Kidney epithelial cell (primary cell): Measurements from ENCODE around the gene AGXT. TPM values are rescaled to one million over a fixed set of nuclear protein-coding genes. Genes with fewer than 3 reads are reported as not detected.

Experiments
- DNase-seq: peaks from one replicate; pipeline ENCODE4 v3.0.0-alpha.2; 2010; ENCODE audit warnings: low read depth
- H3K27me3 ChIP-seq: 2 replicates; pipeline ENCODE4 v1.6.0; 2011; ENCODE audit warnings: low read length; ENCODE audit not compliant: control insufficient read depth, insufficient read depth
- H3K36me3 ChIP-seq: 2 replicates; pipeline ENCODE4 v1.5.1; 2011; ENCODE audit warnings: low read length; ENCODE audit not compliant: control insufficient read depth, insufficient read depth
- H3K4me3 ChIP-seq: 2 replicates; pipeline ENCODE4 v1.5.1; 2011; ENCODE audit warnings: low read depth, mild to moderate bottlenecking, control low read depth, low read length
- total RNA-seq: library from RNA; depleted of rRNA; stranded (reverse); fragments of >200 nt; gene quantifications from 2 replicates; pipeline ENCODE4 v1.2.3, GENCODE V29; 2015
- TF ChIP-seq, protein P1 (sequence below): IDR thresholded peaks from 2 replicates; pipeline ENCODE4 v1.5.1; 2011; ENCODE audit warnings: mild to moderate bottlenecking, moderate library complexity, low read length, control low read depth, inconsistent platforms; ENCODE audit not compliant: insufficient read depth, poor library complexity, severe bottlenecking

AGXT gene
- total RNA-seq, 1 donor from 2014 or later = 0.25 TPM

DNA sequence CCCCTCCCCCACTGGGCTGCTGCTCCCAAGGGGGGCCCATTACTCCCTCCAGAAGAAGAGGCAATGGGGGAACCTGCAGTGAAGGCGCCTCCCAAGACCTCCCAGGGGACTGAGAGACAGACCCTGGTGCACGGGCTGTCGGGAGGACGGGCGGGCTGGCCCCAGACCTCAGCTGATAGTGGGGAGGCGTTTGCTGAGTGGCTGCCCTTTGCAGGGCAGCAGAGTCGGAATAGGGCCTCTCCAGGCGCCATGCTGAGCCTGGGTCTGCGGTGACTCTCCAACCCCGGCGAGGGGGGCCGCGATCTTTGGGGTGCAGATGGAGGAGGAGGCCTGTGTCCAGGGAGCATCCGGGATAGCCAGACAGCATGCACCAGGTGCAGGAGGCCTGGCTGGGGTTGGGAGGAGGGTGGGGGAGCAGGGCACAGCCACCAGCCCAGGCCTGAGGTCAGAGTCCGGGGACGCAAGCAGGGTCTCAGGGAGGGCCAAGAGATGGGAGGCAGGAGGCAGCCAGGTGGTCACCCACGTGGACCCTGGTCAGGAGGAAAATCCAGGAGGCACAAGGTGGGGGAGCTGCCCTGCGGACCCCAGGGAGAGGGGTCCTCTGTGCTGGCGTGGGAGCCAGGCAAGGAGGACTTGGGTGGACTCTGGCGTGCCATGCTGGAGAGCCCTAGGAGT, 48.5 kb downstream of the AGXT start:
- peaks cover 6% of the 10 kb centered on the region for H3K27me3 ChIP-seq
- no peaks in the 10 kb centered on the region for H3K36me3 ChIP-seq
- TF ChIP-seq, protein P1, sequence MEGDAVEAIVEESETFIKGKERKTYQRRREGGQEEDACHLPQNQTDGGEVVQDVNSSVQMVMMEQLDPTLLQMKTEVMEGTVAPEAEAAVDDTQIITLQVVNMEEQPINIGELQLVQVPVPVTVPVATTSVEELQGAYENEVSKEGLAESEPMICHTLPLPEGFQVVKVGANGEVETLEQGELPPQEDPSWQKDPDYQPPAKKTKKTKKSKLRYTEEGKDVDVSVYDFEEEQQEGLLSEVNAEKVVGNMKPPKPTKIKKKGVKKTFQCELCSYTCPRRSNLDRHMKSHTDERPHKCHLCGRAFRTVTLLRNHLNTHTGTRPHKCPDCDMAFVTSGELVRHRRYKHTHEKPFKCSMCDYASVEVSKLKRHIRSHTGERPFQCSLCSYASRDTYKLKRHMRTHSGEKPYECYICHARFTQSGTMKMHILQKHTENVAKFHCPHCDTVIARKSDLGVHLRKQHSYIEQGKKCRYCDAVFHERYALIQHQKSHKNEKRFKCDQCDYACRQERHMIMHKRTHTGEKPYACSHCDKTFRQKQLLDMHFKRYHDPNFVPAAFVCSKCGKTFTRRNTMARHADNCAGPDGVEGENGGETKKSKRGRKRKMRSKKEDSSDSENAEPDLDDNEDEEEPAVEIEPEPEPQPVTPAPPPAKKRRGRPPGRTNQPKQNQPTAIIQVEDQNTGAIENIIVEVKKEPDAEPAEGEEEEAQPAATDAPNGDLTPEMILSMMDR = no peak
- no peak overlapping the region for H3K4me3 ChIP-seq
- no peak for DNase-seq

DNA sequence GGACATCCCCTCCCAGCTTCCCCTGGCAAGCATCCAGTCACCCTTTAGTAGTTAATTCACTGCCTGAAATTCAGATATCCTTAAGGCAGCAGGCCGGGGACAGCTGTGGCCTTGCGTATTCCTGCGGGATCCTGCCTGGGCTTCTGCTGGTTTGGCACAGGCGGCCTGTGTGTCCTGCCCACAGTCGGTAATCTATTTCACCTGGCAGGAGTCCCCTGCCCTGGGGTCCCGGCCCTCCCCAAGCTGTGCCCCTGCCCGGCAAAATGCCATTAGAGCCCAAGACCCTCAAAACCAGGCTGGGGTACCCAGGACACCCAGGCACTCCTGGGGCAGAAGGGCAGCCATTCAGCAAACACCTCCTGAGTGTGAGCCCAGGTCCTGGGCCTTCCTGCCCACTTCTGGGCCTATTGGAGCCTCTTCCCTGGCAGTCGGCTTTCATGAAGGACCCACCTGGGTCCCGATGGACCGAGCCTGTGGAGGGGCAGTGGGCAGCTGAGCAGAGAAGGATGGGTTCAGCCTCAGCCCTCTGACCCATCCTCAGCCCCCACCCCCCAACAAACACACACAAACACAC, 49.1 kb downstream of the AGXT start:
- DNase-seq = no peak
- H3K27me3 ChIP-seq = peaks cover 6% of the 10 kb centered on the region
- no peaks in the 10 kb centered on the region for H3K36me3 ChIP-seq
- no peak overlapping the region for H3K4me3 ChIP-seq
- TF ChIP-seq, protein P1 = no peak

DNA sequence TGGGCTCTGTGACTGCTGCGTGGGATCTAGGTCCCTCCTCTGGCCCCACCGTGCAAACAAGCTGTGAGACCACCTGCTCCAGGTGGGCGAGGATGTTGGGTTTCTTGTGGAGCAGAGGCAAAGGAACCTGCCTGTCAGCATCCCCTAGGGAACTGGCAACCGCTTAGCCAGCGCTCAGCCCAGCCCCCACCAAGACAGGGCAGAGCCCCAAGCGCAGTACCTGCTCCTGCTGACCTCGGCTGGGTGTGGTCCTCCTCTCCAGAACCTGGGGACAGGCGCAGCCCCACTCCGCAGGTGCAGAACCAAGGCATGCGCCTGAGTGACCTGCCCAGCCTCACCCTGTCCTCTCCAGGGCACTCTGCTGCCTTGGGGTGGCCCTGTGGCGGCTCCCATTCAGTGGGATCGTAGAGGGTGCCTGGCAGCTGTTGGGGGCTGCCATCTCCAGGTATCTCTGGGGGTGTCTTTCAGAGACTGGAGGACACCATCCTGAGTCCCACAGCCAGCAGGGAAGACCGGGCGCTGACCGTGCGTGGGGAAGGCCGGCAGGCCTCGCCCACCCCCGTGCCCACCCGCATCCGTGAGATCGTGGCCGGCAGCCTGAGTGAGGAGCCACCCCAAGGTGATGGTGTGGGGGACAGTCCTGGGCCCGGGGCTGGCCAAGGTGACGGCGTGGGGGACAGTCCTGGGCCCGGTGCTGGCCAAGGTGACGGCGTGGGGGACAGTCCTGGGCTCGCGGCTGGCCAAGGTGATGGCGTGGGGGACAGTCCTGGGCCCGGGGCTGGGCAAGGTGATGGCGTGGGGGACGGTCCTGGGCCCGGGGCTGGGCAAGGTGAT, 49.9 kb downstream of the AGXT start:
- H3K27me3 ChIP-seq = peaks cover 6% of the 10 kb centered on the region
- DNase-seq = no peak
- TF ChIP-seq, protein P1 = no peak
- no peak overlapping the region for H3K4me3 ChIP-seq
- H3K36me3 ChIP-seq = no peaks in the 10 kb centered on the region

DNA sequence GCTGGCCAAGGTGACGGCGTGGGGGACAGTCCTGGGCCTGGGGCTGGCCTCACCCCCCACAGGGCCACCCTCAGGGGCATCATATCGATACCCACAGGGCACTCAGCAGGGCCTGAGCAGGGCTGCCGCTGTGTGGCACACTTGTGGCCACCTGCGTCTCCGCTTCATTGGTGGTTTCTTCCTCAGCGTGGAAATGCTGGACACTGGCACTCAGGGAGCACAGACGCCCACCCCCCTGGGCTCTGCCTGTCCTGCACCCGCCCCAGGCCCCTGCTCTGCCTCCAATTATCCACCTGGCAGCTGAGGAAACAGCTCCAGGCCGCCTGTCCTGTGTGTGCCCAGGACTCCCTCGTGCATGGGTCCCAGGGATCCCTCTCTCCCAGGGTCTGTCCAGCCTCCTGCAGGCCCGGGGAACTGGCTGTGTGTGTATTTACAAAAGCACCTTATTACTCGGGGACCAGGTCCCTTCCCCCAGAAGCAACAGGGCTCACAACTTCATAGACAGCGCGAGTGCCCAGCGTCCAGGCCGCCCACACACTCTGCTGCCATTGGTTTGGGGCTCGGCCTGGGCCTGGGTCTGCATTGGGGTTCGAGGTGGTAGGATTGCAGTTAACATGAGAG, 50.6 kb downstream of the AGXT start:
- no peak overlapping the region for H3K4me3 ChIP-seq
- DNase-seq = no peak
- no peaks in the 10 kb centered on the region for H3K36me3 ChIP-seq
- peaks cover 6% of the 10 kb centered on the region for H3K27me3 ChIP-seq
- TF ChIP-seq, protein P1 = no peak

DNA sequence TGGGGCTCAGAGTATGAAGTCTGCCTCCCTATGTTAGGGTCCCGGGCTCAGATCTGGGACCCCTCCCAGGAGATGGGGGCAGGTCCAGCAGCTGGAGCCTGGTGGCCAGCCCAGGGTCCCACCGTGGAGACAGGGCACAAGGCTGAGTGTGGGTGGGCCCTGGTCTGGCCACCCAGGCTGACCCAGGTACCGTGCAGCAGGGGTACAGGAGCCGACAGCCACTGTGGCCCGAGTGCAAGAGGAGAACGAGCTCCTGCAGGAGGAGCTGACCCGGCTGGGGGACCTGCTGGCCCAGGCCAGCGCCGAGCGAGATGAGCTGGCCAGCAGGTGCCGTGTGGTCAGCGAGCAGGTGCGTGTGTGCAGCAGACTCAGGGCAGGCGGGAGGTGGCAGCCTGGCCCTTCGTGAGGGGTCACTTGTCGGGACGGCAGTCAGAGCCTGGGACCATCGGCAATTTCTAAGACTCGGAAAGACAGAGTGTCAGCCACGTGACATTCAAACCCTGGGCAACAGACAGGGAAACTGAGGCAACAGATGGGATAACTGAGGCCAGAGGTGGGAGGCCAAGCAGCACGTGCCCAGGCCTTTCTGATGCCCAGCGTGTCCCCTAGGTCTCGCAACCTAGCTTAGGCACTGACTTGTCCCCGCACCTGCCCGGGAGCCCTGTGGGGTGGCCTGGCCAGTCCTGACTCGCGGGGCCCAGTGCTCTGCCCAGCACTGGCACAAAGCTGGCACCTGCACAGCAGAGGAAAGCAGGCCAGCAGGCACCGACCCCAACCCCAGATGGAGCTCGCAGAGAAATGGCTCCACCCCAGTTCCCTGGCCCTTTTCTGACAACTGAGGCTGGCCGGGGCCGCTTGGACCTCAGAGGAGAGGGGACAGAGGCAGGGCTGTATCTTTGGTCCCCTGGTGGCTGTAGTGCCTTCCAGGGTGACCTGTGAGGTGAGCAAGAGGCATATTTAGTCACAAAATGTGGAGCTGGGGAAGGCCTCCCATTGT, 51.5 kb downstream of the AGXT start:
- peaks cover 2% of the 10 kb centered on the region for H3K27me3 ChIP-seq
- no peak for DNase-seq
- TF ChIP-seq, protein P1 = no peak
- H3K4me3 ChIP-seq = no peak overlapping the region
- H3K36me3 ChIP-seq = no peaks in the 10 kb centered on the region
